H9 (cell line): ENCODE data around the gene RNF217. TPM values are rescaled to one million over a fixed set of nuclear protein-coding genes. Genes with fewer than 3 reads are reported as not detected.

Experiments used
- DNase-seq: peaks from one replicate; pipeline ENCODE4 v3.0.0-alpha.2; 2017
- H2AFZ ChIP-seq: one replicate; pipeline ENCODE4 v1.6.1; 2013; ENCODE audit warnings: mild to moderate bottlenecking, low read length, control low read depth, moderate library complexity
- H2AK5ac ChIP-seq: 2 replicates; pipeline ENCODE4 v1.6.1; 2013; ENCODE audit warnings: low read length, control low read depth, mixed read lengths; ENCODE audit not compliant: insufficient read length
- H2BK120ac ChIP-seq: one replicate; pipeline ENCODE4 v1.6.1; 2013; ENCODE audit warnings: low read depth, mild to moderate bottlenecking, low read length, control low read depth, inconsistent platforms; ENCODE audit not compliant: poor library complexity, severe bottlenecking
- H2BK12ac ChIP-seq: 2 replicates; pipeline ENCODE4 v1.6.1; 2013; ENCODE audit warnings: low read length, control low read depth, mixed read lengths, low read depth; ENCODE audit not compliant: insufficient read length
- H2BK15ac ChIP-seq: 2 replicates; pipeline ENCODE4 v1.6.1; 2013; ENCODE audit warnings: low read depth, low read length, control low read depth
- H2BK20ac ChIP-seq: one replicate; pipeline ENCODE4 v1.6.1; 2013; ENCODE audit warnings: low read depth, mild to moderate bottlenecking, low read length, control low read depth, inconsistent platforms; ENCODE audit not compliant: poor library complexity, severe bottlenecking
- H2BK5ac ChIP-seq: 2 replicates; pipeline ENCODE4 v1.6.1; 2013; ENCODE audit warnings: low read length, control low read depth, mixed read lengths; ENCODE audit not compliant: insufficient read length
- H3K14ac ChIP-seq: 2 replicates; pipeline ENCODE4 v1.6.1; 2013; ENCODE audit warnings: low read length, control low read depth; ENCODE audit not compliant: insufficient read depth
- H3K18ac ChIP-seq: 2 replicates; pipeline ENCODE4 v1.6.1; 2013; ENCODE audit warnings: low read depth, mild to moderate bottlenecking, mixed read lengths, low read length, control low read depth; ENCODE audit not compliant: insufficient read length
- H3K23ac ChIP-seq: 2 replicates; pipeline ENCODE4 v1.6.1; 2013; ENCODE audit warnings: low read length, control low read depth, mixed read lengths, low read depth; ENCODE audit not compliant: insufficient read length
- H3K23me2 ChIP-seq: 2 replicates; pipeline ENCODE4 v1.6.1; 2013; ENCODE audit warnings: low read depth, mild to moderate bottlenecking, mixed read lengths, low read length, control low read depth; ENCODE audit not compliant: insufficient read length, poor library complexity, severe bottlenecking
- H3K27ac ChIP-seq: 2 replicates; pipeline ENCODE4 v1.5.1; 2013; ENCODE audit warnings: low read length, control low read depth, mixed read lengths, low read depth; ENCODE audit not compliant: insufficient read length
- H3K27me3 ChIP-seq: 2 replicates; pipeline ENCODE4 v1.6.1; 2013; ENCODE audit warnings: low read length, control low read depth, inconsistent platforms; ENCODE audit not compliant: insufficient read depth
- H3K4ac ChIP-seq: 2 replicates; pipeline ENCODE4 v1.6.1; 2013; ENCODE audit warnings: low read depth, mild to moderate bottlenecking, control low read depth, inconsistent platforms, low read length, moderate library complexity
- H3K4me1 ChIP-seq: 2 replicates; pipeline ENCODE4 v1.6.1; 2013; ENCODE audit warnings: low read length, control low read depth, inconsistent platforms; ENCODE audit not compliant: insufficient read depth
- H3K4me2 ChIP-seq: 2 replicates; pipeline ENCODE4 v1.6.1; 2013; ENCODE audit warnings: low read length, control low read depth, mixed read lengths; ENCODE audit not compliant: insufficient read length, insufficient read depth
- H3K56ac ChIP-seq: 2 replicates; pipeline ENCODE4 v1.6.1; 2013; ENCODE audit warnings: low read depth, mild to moderate bottlenecking, mixed read lengths, low read length, control low read depth; ENCODE audit not compliant: insufficient read length
- H3K79me1 ChIP-seq: 2 replicates; pipeline ENCODE4 v1.6.1; 2013; ENCODE audit warnings: low read depth, mild to moderate bottlenecking, moderate library complexity, low read length, control low read depth, inconsistent platforms; ENCODE audit not compliant: insufficient read depth, poor library complexity, severe bottlenecking
- H3K79me2 ChIP-seq: 2 replicates; pipeline ENCODE4 v1.6.1; 2013; ENCODE audit warnings: low read length, control low read depth, inconsistent platforms; ENCODE audit not compliant: insufficient read depth
- H3K9ac ChIP-seq: 2 replicates; pipeline ENCODE4 v1.6.1; 2013; ENCODE audit warnings: low read length, control low read depth, mixed read lengths; ENCODE audit not compliant: insufficient read length; ENCODE audit errors: extremely low read depth
- H3K9me3 ChIP-seq: one replicate; pipeline ENCODE4 v1.6.1; 2013; ENCODE audit warnings: low read depth, low read length, inconsistent platforms; ENCODE audit not compliant: control insufficient read depth
- H3T11ph ChIP-seq: one replicate; pipeline ENCODE4 v1.6.1; 2013; ENCODE audit warnings: mild to moderate bottlenecking, low read length, control low read depth, inconsistent platforms
- H4K20me1 ChIP-seq: one replicate; pipeline ENCODE4 v1.6.1; 2013; ENCODE audit not compliant: control insufficient read depth, insufficient read length, insufficient read depth
- H4K5ac ChIP-seq: 2 replicates; pipeline ENCODE4 v1.6.1; 2013; ENCODE audit warnings: low read depth, mild to moderate bottlenecking, mixed read lengths, low read length, control low read depth; ENCODE audit not compliant: insufficient read length
- H4K8ac ChIP-seq: replicated peaks from 2 replicates; pipeline ENCODE4 v1.6.1; 2013; ENCODE audit warnings: low read length, control low read depth, mixed read lengths, low read depth; ENCODE audit not compliant: insufficient read length
- H4K91ac ChIP-seq: 2 replicates; pipeline ENCODE4 v1.6.1; 2013; ENCODE audit warnings: low read depth, mild to moderate bottlenecking, moderate library complexity, mixed read lengths, low read length, control low read depth; ENCODE audit not compliant: insufficient read length
- H3K27ac Mint-ChIP-seq, 3 experiments: 2 replicates in 2 of 3; 3 replicates in 1 of 3; pipeline ENCODE4 v1.8.0; 2020 to 2021; ENCODE audit warnings: mixed read lengths in 3 of 3, mild to moderate bottlenecking in 1 of 3, moderate library complexity in 1 of 3
- H3K27me3 Mint-ChIP-seq: 2 replicates; pipeline ENCODE4 v1.8.0; 2021; ENCODE audit warnings: low read depth, mild to moderate bottlenecking, moderate library complexity, mixed read lengths
- H3K36me3 Mint-ChIP-seq, 3 experiments: 2 replicates in 2 of 3; 3 replicates in 1 of 3; pipeline ENCODE4 v1.8.0; 2020 to 2021; ENCODE audit warnings: low read depth in 3 of 3, mixed read lengths in 3 of 3; ENCODE audit not compliant: insufficient read depth in 1 of 3
- H3K4me1 Mint-ChIP-seq, 2 experiments: 2 replicates each; pipeline ENCODE4 v1.8.0; 2020; ENCODE audit warnings: mixed read lengths in 2 of 2
- H3K4me3 Mint-ChIP-seq, 2 experiments: 2 replicates in 1 of 2; 3 replicates in 1 of 2; pipeline ENCODE4 v1.8.0; 2020 to 2021; ENCODE audit warnings: mild to moderate bottlenecking in 2 of 2, mixed read lengths in 2 of 2, moderate library complexity in 1 of 2
- H3K9me3 Mint-ChIP-seq, 2 experiments: 2 replicates in 1 of 2; 3 replicates in 1 of 2; pipeline ENCODE4 v1.8.0; 2020; ENCODE audit warnings: mild to moderate bottlenecking in 2 of 2, mixed read lengths in 2 of 2, moderate library complexity in 1 of 2
- WGBS: extraction: QIAGEN DNeasy Blood & Tissue Kit; methylation state at CpG from one replicate; pipeline ENCODE4 v1.1.7; 2013; ENCODE audit warnings: missing lambda C conversion rate, low lambda C conversion rate, mixed read lengths; ENCODE audit not compliant: insufficient read length; ENCODE audit errors: extremely low coverage; 5-methylcytosine and 5-hydroxymethylcytosine counted together
- total RNA-seq: library from RNA; stranded (reverse); gene quantifications from 2 replicates; pipeline ENCODE4 v1.2.1, GENCODE V29; 2021
- TF ChIP-seq, protein P1 (sequence below): fragments of 200-600 bp; sonication (generic); conservative IDR thresholded peaks from 3 replicates; pipeline ENCODE4 v1.8.0; 2021; ENCODE audit warnings: antibody characterized with exemption, mild to moderate bottlenecking

The RNF217 gene
- total RNA-seq, 1 experiment from 2014 or later = 9.6 TPM

DNA sequence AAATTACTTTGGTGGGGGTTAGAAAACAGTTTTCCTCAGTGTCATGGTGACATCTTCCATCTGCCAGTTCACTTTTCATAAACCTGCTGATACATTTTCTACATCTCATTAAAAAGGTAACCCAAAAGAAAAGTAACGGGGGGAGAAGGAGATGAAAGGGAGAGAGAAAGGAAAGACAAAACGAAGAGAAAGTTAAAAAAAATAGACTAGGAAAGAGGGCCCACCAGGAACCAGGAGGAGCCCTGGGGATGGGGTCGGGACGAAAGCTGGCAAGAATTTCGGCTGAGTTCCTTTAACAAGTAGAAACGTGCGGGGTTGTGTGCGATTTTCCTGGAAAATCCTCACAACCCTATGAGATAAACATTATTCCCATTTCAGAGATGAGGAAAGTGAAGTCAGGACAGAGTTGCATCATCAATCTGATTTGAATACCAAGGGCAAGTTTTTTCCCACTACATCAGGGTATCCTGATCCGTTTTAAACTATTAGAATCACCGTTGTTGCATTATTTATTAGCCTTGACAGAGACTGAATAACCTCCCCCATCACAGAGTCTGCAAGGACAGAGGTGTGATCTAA, 137.9 kb downstream of the RNF217 start:
- Histone ChIP-seq H2BK5ac (no peak overlapping the region), H2BK12ac (no peak overlapping the region), H3T11ph (no peak overlapping the region), H3K27me3 (no peaks in the 10 kb centered on the region; the same call in 1 of the 2 replicates), H2BK20ac (no peak overlapping the region), H3K23ac (no peak overlapping the region), H2AK5ac (no peak overlapping the region), H3K27ac (no peak overlapping the region), H4K5ac (no peak overlapping the region), H4K20me1 (no peaks in the 10 kb centered on the region), H3K79me2 (no peaks in the 10 kb centered on the region), H4K8ac (no peak overlapping the region), H3K79me1 (no peaks in the 10 kb centered on the region), H2BK15ac (no peak overlapping the region), H3K4me1 (no peaks in the 10 kb centered on the region), H3K9ac (no peak overlapping the region), H2BK120ac (no peak overlapping the region), H2AFZ (no peak overlapping the region), H3K14ac (no peak overlapping the region), H3K4me2 (peak overlapping the region; percentile 32), H3K9me3 (no peaks in the 10 kb centered on the region), H4K91ac (no peak overlapping the region), H3K18ac (no peak overlapping the region), H3K56ac (no peak overlapping the region), H3K4ac (no peak overlapping the region), H3K23me2 (peaks cover 6% of the 10 kb centered on the region)
- Mint-ChIP-seq H3K4me3 (peak overlapping the region; percentile 66 to 79), H3K36me3 (no peaks in the 10 kb centered on the region), H3K4me1 (peaks cover 50 to 51% of the 10 kb centered on the region in 2 experiments), H3K9me3 (no peaks in the 10 kb centered on the region), H3K27ac (no peak overlapping the region), H3K27me3 (peaks cover 33% of the 10 kb centered on the region)
- no peak for DNase-seq
- TF ChIP-seq, protein P1, sequence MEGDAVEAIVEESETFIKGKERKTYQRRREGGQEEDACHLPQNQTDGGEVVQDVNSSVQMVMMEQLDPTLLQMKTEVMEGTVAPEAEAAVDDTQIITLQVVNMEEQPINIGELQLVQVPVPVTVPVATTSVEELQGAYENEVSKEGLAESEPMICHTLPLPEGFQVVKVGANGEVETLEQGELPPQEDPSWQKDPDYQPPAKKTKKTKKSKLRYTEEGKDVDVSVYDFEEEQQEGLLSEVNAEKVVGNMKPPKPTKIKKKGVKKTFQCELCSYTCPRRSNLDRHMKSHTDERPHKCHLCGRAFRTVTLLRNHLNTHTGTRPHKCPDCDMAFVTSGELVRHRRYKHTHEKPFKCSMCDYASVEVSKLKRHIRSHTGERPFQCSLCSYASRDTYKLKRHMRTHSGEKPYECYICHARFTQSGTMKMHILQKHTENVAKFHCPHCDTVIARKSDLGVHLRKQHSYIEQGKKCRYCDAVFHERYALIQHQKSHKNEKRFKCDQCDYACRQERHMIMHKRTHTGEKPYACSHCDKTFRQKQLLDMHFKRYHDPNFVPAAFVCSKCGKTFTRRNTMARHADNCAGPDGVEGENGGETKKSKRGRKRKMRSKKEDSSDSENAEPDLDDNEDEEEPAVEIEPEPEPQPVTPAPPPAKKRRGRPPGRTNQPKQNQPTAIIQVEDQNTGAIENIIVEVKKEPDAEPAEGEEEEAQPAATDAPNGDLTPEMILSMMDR = no peak
- WGBS = no CpG with 5 or more reads among the region's 10 CpGs
